Measurements from ENCODE around the gene POP7. TPM values are rescaled to one million over a fixed set of nuclear protein-coding genes. Genes with fewer than 3 reads are reported as not detected.
A peak's percentile ranks its signal among the peaks of the same experiment; 100 is the strongest.

POP7 gene
- total and polyA plus RNA-seq, 4 donors: 19.1 to 40.1 (median 33.8) TPM

DNA sequence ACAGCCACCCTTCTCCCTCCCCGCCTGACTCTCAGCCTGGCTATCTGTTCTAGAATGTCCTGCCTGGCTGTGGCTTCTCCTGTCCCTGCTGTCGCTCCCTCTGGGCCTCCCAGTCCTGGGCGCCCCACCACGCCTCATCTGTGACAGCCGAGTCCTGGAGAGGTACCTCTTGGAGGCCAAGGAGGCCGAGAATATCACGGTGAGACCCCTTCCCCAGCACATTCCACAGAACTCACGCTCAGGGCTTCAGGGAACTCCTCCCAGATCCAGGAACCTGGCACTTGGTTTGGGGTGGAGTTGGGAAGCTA is 15.5 kb downstream of the POP7 start:
- no peaks in the 10 kb centered on the region for H3K36me3 ChIP-seq (ENCODE audit: control insufficient read depth in 4 of 4, insufficient read depth in 3 of 4, low read depth in 1 of 4, low read length in 3 of 4)
- 73% methylated on average over 8 of the region's 8 CpGs for WGBS
- H3K9ac ChIP-seq (ENCODE audit: low read depth in 1 of 2, low read length in 2 of 2): peak overlapping the region in 1 of 2 donors; percentile 67
- no peaks in the 10 kb centered on the region for H3K9me3 ChIP-seq (ENCODE audit: control insufficient read depth in 4 of 4, low read length in 3 of 4)
- H3K27me3 ChIP-seq (ENCODE audit: control insufficient read depth in 4 of 4, insufficient read depth in 4 of 4, low read length in 3 of 4): no peaks in the 10 kb centered on the region
- peak overlapping the region; percentile 82 to 93 for H3K27ac ChIP-seq (ENCODE audit: low read depth in 1 of 2, low read length in 2 of 2)
- DNase-seq (ENCODE audit: low spot score): no peak
- no peak for TF ChIP-seq RAD21 (IDR thresholded peaks at IDR 0.05)
- peak in 1 of 2 donors; percentile 1 for TF ChIP-seq HNF4A (conservative IDR thresholded peaks at IDR 0.05)
- peaks cover 9 to 62% (median 47%) of the 10 kb centered on the region in 4 donors for H3K4me1 ChIP-seq (ENCODE audit: control insufficient read depth in 4 of 4, insufficient read depth in 4 of 4, low read length in 3 of 4)
- H3K4me3 ChIP-seq (ENCODE audit: low read depth in 1 of 3, low read length in 3 of 3): peak overlapping the region in 2 of 3 donors; percentile 32 to 69

DNA sequence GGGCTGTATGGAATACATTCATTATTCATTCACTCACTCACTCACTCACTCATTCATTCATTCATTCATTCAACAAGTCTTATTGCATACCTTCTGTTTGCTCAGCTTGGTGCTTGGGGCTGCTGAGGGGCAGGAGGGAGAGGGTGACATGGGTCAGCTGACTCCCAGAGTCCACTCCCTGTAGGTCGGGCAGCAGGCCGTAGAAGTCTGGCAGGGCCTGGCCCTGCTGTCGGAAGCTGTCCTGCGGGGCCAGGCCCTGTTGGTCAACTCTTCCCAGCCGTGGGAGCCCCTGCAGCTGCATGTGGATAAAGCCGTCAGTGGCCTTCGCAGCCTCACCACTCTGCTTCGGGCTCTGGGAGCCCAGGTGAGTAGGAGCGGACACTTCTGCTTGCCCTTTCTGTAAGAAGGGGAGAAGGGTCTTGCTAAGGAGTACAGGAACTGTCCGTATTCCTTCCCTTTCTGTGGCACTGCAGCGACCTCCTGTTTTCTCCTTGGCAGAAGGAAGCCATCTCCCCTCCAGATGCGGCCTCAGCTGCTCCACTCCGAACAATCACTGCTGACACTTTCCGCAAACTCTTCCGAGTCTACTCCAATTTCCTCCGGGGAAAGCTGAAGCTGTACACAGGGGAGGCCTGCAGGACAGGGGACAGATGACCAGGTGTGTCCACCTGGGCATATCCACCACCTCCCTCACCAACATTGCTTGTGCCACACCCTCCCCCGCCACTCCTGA is 16.7 kb downstream of the POP7 start:
- WGBS: 72% methylated on average over 17 of the region's 17 CpGs
- H3K27ac ChIP-seq (ENCODE audit: low read depth in 1 of 2, low read length in 2 of 2): peak overlapping the region; percentile 82 to 93
- H3K9me3 ChIP-seq (ENCODE audit: control insufficient read depth in 4 of 4, low read length in 3 of 4): no peaks in the 10 kb centered on the region
- peaks cover 11 to 71% (median 52%) of the 10 kb centered on the region in 4 donors for H3K4me1 ChIP-seq (ENCODE audit: control insufficient read depth in 4 of 4, insufficient read depth in 4 of 4, low read length in 3 of 4)
- DNase-seq (ENCODE audit: low spot score): no peak
- H3K27me3 ChIP-seq (ENCODE audit: control insufficient read depth in 4 of 4, insufficient read depth in 4 of 4, low read length in 3 of 4): no peaks in the 10 kb centered on the region
- no peaks in the 10 kb centered on the region for H3K36me3 ChIP-seq (ENCODE audit: control insufficient read depth in 4 of 4, insufficient read depth in 3 of 4, low read depth in 1 of 4, low read length in 3 of 4)
- peak overlapping the region; percentile 8 to 69 (median 37) for H3K4me3 ChIP-seq (ENCODE audit: low read depth in 1 of 3, low read length in 3 of 3)
- peak overlapping the region in 1 of 2 donors; percentile 71 for H3K9ac ChIP-seq (ENCODE audit: low read depth in 1 of 2, low read length in 2 of 2)
- peak in 1 of 2 donors; percentile 46 for TF ChIP-seq HNF4A (conservative IDR thresholded peaks at IDR 0.05)
- TF ChIP-seq TAF1 (conservative IDR thresholded peaks at IDR 0.05): no peak
- TF ChIP-seq RXRA (IDR thresholded peaks at IDR 0.05): peak in 1 of 2 donors; percentile 36
- TF ChIP-seq, protein P1, sequence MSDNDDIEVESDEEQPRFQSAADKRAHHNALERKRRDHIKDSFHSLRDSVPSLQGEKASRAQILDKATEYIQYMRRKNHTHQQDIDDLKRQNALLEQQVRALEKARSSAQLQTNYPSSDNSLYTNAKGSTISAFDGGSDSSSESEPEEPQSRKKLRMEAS (IDR thresholded peaks at IDR 0.05): peak; percentile 42

DNA sequence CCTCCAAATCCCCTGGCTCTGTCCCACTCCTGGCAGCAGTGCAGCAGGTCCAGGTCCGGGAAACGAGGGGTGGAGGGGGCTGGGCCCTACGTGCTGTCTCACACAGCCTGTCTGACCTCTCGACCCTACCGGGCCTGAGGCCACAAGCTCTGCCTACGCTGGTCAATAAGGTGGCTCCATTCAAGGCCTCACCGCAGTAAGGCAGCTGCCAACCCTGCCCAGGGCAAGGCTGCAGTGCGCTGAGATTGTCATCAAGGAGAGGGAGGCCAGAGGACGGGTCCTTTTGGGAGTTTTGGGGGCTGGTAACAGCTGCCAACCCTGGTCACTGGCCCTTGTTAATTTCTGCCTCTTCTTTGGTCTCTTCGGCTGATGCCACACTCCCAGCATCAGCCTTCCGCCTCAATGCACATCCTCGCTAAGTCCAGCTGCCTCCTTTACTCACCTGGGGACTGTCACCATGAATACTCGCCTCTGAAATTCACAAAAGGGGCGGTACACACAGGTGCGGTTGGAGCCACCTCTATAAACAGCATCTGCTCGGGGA is 17.9 kb downstream of the POP7 start:
- peak overlapping the region in 1 of 3 donors; percentile 23 for H3K4me3 ChIP-seq (ENCODE audit: low read depth in 1 of 3, low read length in 3 of 3)
- WGBS: 41% methylated on average over 16 of the region's 16 CpGs
- H3K27me3 ChIP-seq (ENCODE audit: control insufficient read depth in 4 of 4, insufficient read depth in 4 of 4, low read length in 3 of 4): no peaks in the 10 kb centered on the region

More for the DNA sequence above, 17.9 kb downstream of the POP7 start:
- peak overlapping the region; percentile 22 to 43 for H3K9ac ChIP-seq (ENCODE audit: low read depth in 1 of 2, low read length in 2 of 2)
- peaks cover 11 to 72% (median 52%) of the 10 kb centered on the region in 4 donors for H3K4me1 ChIP-seq (ENCODE audit: control insufficient read depth in 4 of 4, insufficient read depth in 4 of 4, low read length in 3 of 4)
- no peaks in the 10 kb centered on the region for H3K9me3 ChIP-seq (ENCODE audit: control insufficient read depth in 4 of 4, low read length in 3 of 4)
- no peaks in the 10 kb centered on the region for H3K36me3 ChIP-seq (ENCODE audit: control insufficient read depth in 4 of 4, insufficient read depth in 3 of 4, low read depth in 1 of 4, low read length in 3 of 4)
- DNase-seq (ENCODE audit: low spot score): peak; percentile 60
- peak overlapping the region; percentile 82 to 93 for H3K27ac ChIP-seq (ENCODE audit: low read depth in 1 of 2, low read length in 2 of 2)
- TF ChIP-seq TAF1 (conservative IDR thresholded peaks at IDR 0.05): no peak
- TF ChIP-seq, protein P2, sequence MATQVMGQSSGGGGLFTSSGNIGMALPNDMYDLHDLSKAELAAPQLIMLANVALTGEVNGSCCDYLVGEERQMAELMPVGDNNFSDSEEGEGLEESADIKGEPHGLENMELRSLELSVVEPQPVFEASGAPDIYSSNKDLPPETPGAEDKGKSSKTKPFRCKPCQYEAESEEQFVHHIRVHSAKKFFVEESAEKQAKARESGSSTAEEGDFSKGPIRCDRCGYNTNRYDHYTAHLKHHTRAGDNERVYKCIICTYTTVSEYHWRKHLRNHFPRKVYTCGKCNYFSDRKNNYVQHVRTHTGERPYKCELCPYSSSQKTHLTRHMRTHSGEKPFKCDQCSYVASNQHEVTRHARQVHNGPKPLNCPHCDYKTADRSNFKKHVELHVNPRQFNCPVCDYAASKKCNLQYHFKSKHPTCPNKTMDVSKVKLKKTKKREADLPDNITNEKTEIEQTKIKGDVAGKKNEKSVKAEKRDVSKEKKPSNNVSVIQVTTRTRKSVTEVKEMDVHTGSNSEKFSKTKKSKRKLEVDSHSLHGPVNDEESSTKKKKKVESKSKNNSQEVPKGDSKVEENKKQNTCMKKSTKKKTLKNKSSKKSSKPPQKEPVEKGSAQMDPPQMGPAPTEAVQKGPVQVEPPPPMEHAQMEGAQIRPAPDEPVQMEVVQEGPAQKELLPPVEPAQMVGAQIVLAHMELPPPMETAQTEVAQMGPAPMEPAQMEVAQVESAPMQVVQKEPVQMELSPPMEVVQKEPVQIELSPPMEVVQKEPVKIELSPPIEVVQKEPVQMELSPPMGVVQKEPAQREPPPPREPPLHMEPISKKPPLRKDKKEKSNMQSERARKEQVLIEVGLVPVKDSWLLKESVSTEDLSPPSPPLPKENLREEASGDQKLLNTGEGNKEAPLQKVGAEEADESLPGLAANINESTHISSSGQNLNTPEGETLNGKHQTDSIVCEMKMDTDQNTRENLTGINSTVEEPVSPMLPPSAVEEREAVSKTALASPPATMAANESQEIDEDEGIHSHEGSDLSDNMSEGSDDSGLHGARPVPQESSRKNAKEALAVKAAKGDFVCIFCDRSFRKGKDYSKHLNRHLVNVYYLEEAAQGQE (IDR thresholded peaks at IDR 0.05): peak; percentile 54
- TF ChIP-seq RAD21 (IDR thresholded peaks at IDR 0.05): peak in 1 of 2 donors; percentile 55
- peak; percentile 36 to 84 for TF ChIP-seq EGR1 (IDR thresholded peaks at IDR 0.05; ENCODE audit: low read depth in 2 of 2)
- TF ChIP-seq, protein P3, sequence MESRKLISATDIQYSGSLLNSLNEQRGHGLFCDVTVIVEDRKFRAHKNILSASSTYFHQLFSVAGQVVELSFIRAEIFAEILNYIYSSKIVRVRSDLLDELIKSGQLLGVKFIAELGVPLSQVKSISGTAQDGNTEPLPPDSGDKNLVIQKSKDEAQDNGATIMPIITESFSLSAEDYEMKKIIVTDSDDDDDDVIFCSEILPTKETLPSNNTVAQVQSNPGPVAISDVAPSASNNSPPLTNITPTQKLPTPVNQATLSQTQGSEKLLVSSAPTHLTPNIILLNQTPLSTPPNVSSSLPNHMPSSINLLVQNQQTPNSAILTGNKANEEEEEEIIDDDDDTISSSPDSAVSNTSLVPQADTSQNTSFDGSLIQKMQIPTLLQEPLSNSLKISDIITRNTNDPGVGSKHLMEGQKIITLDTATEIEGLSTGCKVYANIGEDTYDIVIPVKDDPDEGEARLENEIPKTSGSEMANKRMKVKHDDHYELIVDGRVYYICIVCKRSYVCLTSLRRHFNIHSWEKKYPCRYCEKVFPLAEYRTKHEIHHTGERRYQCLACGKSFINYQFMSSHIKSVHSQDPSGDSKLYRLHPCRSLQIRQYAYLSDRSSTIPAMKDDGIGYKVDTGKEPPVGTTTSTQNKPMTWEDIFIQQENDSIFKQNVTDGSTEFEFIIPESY (IDR thresholded peaks at IDR 0.05): peak; percentile 91
- TF ChIP-seq, protein P4, sequence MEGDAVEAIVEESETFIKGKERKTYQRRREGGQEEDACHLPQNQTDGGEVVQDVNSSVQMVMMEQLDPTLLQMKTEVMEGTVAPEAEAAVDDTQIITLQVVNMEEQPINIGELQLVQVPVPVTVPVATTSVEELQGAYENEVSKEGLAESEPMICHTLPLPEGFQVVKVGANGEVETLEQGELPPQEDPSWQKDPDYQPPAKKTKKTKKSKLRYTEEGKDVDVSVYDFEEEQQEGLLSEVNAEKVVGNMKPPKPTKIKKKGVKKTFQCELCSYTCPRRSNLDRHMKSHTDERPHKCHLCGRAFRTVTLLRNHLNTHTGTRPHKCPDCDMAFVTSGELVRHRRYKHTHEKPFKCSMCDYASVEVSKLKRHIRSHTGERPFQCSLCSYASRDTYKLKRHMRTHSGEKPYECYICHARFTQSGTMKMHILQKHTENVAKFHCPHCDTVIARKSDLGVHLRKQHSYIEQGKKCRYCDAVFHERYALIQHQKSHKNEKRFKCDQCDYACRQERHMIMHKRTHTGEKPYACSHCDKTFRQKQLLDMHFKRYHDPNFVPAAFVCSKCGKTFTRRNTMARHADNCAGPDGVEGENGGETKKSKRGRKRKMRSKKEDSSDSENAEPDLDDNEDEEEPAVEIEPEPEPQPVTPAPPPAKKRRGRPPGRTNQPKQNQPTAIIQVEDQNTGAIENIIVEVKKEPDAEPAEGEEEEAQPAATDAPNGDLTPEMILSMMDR (IDR thresholded peaks at IDR 0.05; ENCODE audit: low read depth, low read length, missing input control): no peak
- no peak for TF ChIP-seq GABPA (IDR thresholded peaks at IDR 0.05 in 1 of 2, conservative IDR thresholded peaks at IDR 0.05 in 1 of 2)
- TF ChIP-seq JUND (IDR thresholded peaks at IDR 0.05): peak in 1 of 2 donors; percentile 54
- peak; percentile 80 for TF ChIP-seq YY1 (IDR thresholded peaks at IDR 0.05)
- peak; percentile 75 to 80 for TF ChIP-seq HNF4A (conservative IDR thresholded peaks at IDR 0.05)
- TF ChIP-seq, protein P1 (IDR thresholded peaks at IDR 0.05): peak; percentile 94
- TF ChIP-seq NR2F2 (IDR thresholded peaks at IDR 0.05): peak; percentile 91
- TF ChIP-seq FOXA2 (IDR thresholded peaks at IDR 0.05): peak; percentile 76
- TF ChIP-seq SP1 (IDR thresholded peaks at IDR 0.05): peak; percentile 89
- peak; percentile 33 for TF ChIP-seq FOXA1 (IDR thresholded peaks at IDR 0.05)
- TF ChIP-seq RXRA (IDR thresholded peaks at IDR 0.05): peak; percentile 89 to 94
- TF ChIP-seq HNF4G (IDR thresholded peaks at IDR 0.05): no peak
- TF ChIP-seq, protein P5, sequence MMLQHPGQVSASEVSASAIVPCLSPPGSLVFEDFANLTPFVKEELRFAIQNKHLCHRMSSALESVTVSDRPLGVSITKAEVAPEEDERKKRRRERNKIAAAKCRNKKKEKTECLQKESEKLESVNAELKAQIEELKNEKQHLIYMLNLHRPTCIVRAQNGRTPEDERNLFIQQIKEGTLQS (IDR thresholded peaks at IDR 0.05): no peak
